Measurements from ENCODE around the gene SLC44A3. TPM values are rescaled to one million over a fixed set of nuclear protein-coding genes. Genes with fewer than 3 reads are reported as not detected.

SLC44A3 gene
- total RNA-seq, 4 donors from 2014 or later, result 0.19 TPM; not detected in 3

DNA sequence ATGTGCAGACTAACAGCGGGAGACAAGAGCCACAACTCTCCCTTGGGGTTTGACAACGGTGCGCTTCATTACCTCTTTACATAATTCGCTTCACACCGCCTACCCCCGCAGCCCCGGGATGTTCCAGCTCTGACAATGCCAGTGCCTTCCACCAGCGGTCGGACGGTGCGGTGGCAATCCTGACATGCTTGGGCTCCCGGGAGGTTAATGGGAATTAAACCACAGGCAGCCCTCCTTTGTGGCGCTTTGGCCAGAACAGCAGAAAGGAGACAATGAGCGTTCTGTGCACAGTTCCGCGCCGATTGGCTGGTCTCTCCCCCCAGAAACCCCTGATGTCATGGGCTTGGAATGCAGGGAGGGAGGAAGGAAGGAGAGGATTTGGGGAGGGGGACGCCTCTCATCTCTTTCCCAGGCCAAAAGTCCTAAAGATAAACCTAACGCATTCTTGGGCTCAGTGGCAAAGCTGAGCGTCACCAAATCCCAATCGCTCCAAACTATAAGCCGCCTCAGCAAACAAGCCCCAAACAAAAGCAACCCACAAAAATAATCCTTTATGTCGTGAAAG, 105.5 kb downstream of the SLC44A3 start:
- Histone ChIP-seq H3K27me3 (peaks cover 46 to 47% (median 47%) of the 10 kb centered on the region in 3 donors), H3K9me3 (no peaks in the 10 kb centered on the region), H3K36me3 (no peaks in the 10 kb centered on the region), H3K4me1 (peaks cover 19 to 20% of the 10 kb centered on the region in 2 donors), H3K27ac (peak overlapping the region; percentile 80 to 88 (median 82)), H3K4me3 (peak overlapping the region; percentile 57 to 71 (median 70))
- TF ChIP-seq, protein P1, sequence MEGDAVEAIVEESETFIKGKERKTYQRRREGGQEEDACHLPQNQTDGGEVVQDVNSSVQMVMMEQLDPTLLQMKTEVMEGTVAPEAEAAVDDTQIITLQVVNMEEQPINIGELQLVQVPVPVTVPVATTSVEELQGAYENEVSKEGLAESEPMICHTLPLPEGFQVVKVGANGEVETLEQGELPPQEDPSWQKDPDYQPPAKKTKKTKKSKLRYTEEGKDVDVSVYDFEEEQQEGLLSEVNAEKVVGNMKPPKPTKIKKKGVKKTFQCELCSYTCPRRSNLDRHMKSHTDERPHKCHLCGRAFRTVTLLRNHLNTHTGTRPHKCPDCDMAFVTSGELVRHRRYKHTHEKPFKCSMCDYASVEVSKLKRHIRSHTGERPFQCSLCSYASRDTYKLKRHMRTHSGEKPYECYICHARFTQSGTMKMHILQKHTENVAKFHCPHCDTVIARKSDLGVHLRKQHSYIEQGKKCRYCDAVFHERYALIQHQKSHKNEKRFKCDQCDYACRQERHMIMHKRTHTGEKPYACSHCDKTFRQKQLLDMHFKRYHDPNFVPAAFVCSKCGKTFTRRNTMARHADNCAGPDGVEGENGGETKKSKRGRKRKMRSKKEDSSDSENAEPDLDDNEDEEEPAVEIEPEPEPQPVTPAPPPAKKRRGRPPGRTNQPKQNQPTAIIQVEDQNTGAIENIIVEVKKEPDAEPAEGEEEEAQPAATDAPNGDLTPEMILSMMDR (IDR thresholded peaks at IDR 0.05 in 4 of 5, conservative IDR thresholded peaks at IDR 0.05 in 1 of 5), result no peak
- TF ChIP-seq POLR2A (IDR thresholded peaks at IDR 0.05), result peak in 1 of 2 donors; percentile 18
- DNase-seq (peak; percentile 16 to 42), ATAC-seq (peak; percentile 32 to 40)
- in situ Hi-C loops (cut with MboI; ENCODE audit: low sequenced_read_pairs in 4 of 4) (no loop called here), intact Hi-C loops (cut with DNase I; ENCODE audit: low total_unique reads) (loop anchor here (10.0 kb wide), 1 partner anchor 99 kb away; no protein-coding TSS in a partner anchor)

DNA sequence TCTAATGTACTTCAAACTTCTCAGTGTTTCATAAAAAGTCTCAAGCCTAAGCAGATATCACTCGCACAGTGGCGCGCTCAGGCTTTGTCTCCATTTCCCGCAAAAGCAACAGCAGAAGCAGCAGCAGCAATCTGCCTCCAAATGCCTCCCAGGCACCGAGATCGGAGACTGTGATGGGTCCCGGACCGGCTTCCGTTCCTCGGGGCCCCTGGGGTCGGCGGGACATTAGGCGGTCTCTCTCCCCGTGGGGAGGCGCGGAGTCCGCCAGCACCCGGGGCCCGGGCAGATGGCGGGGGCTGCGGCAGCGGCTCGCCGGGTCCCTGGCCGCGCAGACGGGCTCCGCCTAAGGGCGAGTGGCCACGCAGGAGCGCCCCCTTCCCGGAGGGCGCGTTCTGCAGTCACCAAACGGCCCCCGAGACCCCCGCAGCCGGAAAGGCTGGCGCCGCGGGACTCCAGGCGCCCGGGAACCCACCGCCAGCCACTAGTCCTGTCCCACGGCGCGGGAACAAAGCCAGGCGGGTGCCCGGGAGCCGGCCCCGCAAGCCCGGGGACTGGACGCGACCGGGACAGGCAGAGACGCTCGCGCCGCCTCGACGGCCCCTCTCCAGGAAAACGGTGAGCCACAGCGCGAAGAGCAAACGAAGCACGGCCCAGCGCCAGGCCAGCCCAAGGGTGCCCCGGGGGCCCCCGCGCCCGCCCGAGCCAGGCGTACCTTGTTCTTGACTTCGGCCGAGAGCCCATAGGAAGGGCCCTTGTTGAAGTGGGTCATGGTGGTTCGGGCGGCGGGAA, 106.2 kb downstream of the SLC44A3 start:
- in situ Hi-C loops (cut with MboI; ENCODE audit: low sequenced_read_pairs in 4 of 4), result no loop called here

DNA sequence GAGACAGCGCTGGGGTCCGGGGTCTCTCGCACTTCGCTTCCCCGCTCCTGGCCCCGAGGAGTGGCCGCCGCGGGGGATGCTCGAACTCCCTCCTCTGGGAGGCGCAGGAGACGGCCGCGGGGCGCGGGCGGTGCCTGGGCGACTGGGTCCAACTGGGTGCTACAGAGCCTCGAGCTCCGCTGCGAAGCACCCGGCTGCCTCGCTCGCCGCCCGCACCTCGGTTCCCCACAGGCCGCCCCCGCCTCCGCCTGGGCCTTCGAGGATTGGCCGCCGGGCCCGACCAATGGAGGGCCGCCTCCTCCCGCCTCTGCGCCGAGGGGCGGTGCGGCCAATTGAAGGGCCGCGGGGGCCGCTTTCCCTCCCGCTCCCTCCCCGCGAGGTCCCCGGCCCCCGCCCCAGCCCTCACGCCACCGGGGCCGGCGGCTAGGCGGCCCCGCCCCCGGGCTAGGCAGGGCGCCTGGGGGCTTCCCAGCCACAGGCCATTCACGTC, 106.8 kb downstream of the SLC44A3 start, which contains the start of gene CNN3:
TSS of gene CNN3 (minus strand) at position 196 of the 490 bp plus-strand sequence. CDS start 216 bp downstream, outside the sequence.
- in situ Hi-C loops (cut with MboI; ENCODE audit: low sequenced_read_pairs in 4 of 4) (no loop called here), intact Hi-C loops (cut with DNase I; ENCODE audit: low total_unique reads) (loop anchor here (1.0 to 10.0 kb wide), 2 partner anchors 64 to 98 kb away; no protein-coding TSS in a partner anchor)
- ATAC-seq (peak; percentile 69 to 73), DNase-seq (peak; percentile 65 to 73)
- H3K27ac ChIP-seq, result peak within 1 kb of the TSS; percentile 81 to 88 (median 84)
- no peaks in the 10 kb centered on the region for H3K9me3 ChIP-seq
- H3K4me1 ChIP-seq, result peaks cover 19 to 20% of the 10 kb centered on the region in 2 donors
- peaks cover 45 to 47% (median 46%) of the 10 kb centered on the region in 3 donors for H3K27me3 ChIP-seq
- TF ChIP-seq, protein P1 (IDR thresholded peaks at IDR 0.05 in 4 of 5, conservative IDR thresholded peaks at IDR 0.05 in 1 of 5), result no peak
- TF ChIP-seq POLR2A (IDR thresholded peaks at IDR 0.05), result peak; percentile 73 to 89
- no peaks in the 10 kb centered on the region for H3K36me3 ChIP-seq
- H3K4me3 ChIP-seq, result peak within 1 kb of the TSS; percentile 57 to 71 (median 70)

More for the DNA sequence above, 106.2 kb downstream of the SLC44A3 start:
- intact Hi-C loops (cut with DNase I; ENCODE audit: low total_unique reads), result loop anchor here (10.0 kb wide), 1 partner anchor 98 kb away; no protein-coding TSS in a partner anchor
- peak overlapping the region; percentile 57 to 71 (median 70) for H3K4me3 ChIP-seq
- peaks cover 45 to 47% (median 46%) of the 10 kb centered on the region in 3 donors for H3K27me3 ChIP-seq
- H3K4me1 ChIP-seq, result peaks cover 19 to 20% of the 10 kb centered on the region in 2 donors
- H3K9me3 ChIP-seq, result no peaks in the 10 kb centered on the region
- no peaks in the 10 kb centered on the region for H3K36me3 ChIP-seq
- TF ChIP-seq, protein P1 (IDR thresholded peaks at IDR 0.05 in 4 of 5, conservative IDR thresholded peaks at IDR 0.05 in 1 of 5), result peak in 2 of 5 experiments; percentile 26 to 27
- no peak for TF ChIP-seq POLR2A (IDR thresholded peaks at IDR 0.05)
- DNase-seq (no peak), ATAC-seq (peak; percentile 35 to 39)
- H3K27ac ChIP-seq, result peak overlapping the region; percentile 80 to 88 (median 82)

DNA sequence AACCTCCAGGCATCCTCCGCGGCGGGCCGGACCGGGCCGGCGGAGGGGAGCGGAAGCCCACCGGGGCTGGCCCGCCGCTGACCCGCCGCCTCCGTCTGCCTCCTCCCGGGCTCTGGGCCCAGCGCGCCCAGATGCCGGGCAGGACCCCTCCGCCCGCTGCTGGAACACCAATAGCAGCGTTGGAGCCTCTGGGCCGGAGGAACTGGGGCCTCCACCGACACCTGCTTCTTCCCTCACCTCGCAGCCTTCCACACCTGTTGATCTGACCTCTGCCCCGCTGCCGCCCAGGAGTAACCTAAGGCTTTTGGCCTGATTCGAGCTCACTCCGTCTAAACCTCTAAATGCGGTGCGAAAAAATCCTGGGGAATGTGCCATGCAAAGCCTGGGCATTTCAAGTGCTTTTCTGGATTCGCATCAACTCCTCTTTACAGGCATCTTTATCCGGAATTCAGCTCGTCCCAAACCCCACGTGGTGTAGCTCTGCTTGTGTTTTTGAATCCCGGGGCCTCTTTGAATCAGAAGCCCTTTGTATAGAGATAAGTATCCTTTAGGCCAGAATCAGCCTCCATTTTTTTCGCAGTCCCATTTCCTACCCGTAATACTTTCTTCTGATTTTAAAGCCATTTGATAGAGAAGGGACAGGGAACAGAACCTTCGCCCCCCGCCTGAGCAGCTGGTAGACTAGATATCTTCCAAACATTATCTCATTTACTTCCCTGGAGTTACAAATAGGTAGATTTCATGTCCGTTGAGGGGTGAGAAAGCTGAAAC, 107.4 kb downstream of the SLC44A3 start:
- TF ChIP-seq, protein P1 (IDR thresholded peaks at IDR 0.05 in 4 of 5, conservative IDR thresholded peaks at IDR 0.05 in 1 of 5), result no peak
- TF ChIP-seq POLR2A (IDR thresholded peaks at IDR 0.05), result no peak
- in situ Hi-C loops (cut with MboI; ENCODE audit: low sequenced_read_pairs in 4 of 4), result no loop called here

More for the DNA sequence above, 107.4 kb downstream of the SLC44A3 start:
- H3K36me3 ChIP-seq, result no peaks in the 10 kb centered on the region
- H3K27ac ChIP-seq, result peak overlapping the region; percentile 70 to 87 (median 83)
- H3K4me3 ChIP-seq, result peak overlapping the region; percentile 57 to 71 (median 70)
- intact Hi-C loops (cut with DNase I; ENCODE audit: low total_unique reads), result loop anchor here (1.0 to 10.0 kb wide), 2 partner anchors 64 to 97 kb away; no protein-coding TSS in a partner anchor
- peaks cover 41 to 46% (median 46%) of the 10 kb centered on the region in 3 donors for H3K27me3 ChIP-seq
- no peaks in the 10 kb centered on the region for H3K9me3 ChIP-seq
- DNase-seq (no peak), ATAC-seq (no peak)
- H3K4me1 ChIP-seq, result peaks cover 16 to 19% of the 10 kb centered on the region in 2 donors
